Liver (tissue), 9 donors: Measurements from ENCODE around the gene DCAF8. TPM values are rescaled to one million over a fixed set of nuclear protein-coding genes. Genes with fewer than 3 reads are reported as not detected.

ENCODE experiments used
- DNase-seq: peaks from one replicate; pipeline ENCODE4 v3.0.0-alpha.2; 2017; ENCODE audit warnings: low spot score
- H3K27ac ChIP-seq, 2 donors: one replicate each; pipeline ENCODE4 v1.7.0; 2013; ENCODE audit warnings: inconsistent platforms in 2 of 2, low read length in 2 of 2, control low read depth in 1 of 2, low read depth in 1 of 2, mild to moderate bottlenecking in 1 of 2
- H3K27me3 ChIP-seq, 4 donors: one replicate each; pipeline versions ENCODE4 v1.6.1 to v1.7.0; 2013; ENCODE audit warnings: low read length in 3 of 4, inconsistent platforms in 1 of 4, mild to moderate bottlenecking in 1 of 4, moderate library complexity in 1 of 4; ENCODE audit not compliant: control insufficient read depth in 4 of 4, insufficient read depth in 4 of 4
- H3K36me3 ChIP-seq, 4 donors: one replicate each; pipeline versions ENCODE4 v1.6.1 to v1.7.0; 2013; ENCODE audit warnings: low read length in 3 of 4, mild to moderate bottlenecking in 3 of 4, low read depth in 1 of 4, moderate library complexity in 1 of 4; ENCODE audit not compliant: control insufficient read depth in 4 of 4, insufficient read depth in 3 of 4
- H3K4me1 ChIP-seq, 4 donors: one replicate each; pipeline versions ENCODE4 v1.6.1 to v1.7.0; 2013; ENCODE audit warnings: low read length in 3 of 4, mild to moderate bottlenecking in 3 of 4, moderate library complexity in 1 of 4; ENCODE audit not compliant: control insufficient read depth in 4 of 4, insufficient read depth in 4 of 4
- H3K4me3 ChIP-seq, 3 donors: one replicate each; pipeline versions ENCODE4 v1.6.1 to v1.7.0; 2013; ENCODE audit warnings: low read length in 3 of 3, control low read depth in 1 of 3, low read depth in 1 of 3, mild to moderate bottlenecking in 1 of 3
- H3K9ac ChIP-seq, 2 donors: one replicate each; pipeline ENCODE4 v1.7.0; 2013; ENCODE audit warnings: low read length in 2 of 2, mild to moderate bottlenecking in 2 of 2, moderate library complexity in 2 of 2, control low read depth in 1 of 2, low read depth in 1 of 2
- H3K9me3 ChIP-seq, 4 donors: one replicate each; pipeline versions ENCODE4 v1.6.1 to v1.7.0; 2013; ENCODE audit warnings: low read length in 3 of 4; ENCODE audit not compliant: control insufficient read depth in 4 of 4
- ATF3 ChIP-seq: IDR thresholded peaks from 2 replicates; pipeline ENCODE4 v1.6.1; 2016; ENCODE audit warnings: antibody characterized with exemption
- CTCF ChIP-seq: fragments of 150-350 bp; IDR thresholded peaks from 2 replicates; pipeline ENCODE4 v1.5.1; 2017; ENCODE audit warnings: improper control_type of control experiment, low read depth, low read length; ENCODE audit not compliant: missing input control
- EGR1 ChIP-seq, 2 donors: IDR thresholded peaks; 2 replicates each; pipeline ENCODE4 v1.6.1; 2016 to 2018; ENCODE audit warnings: antibody characterized with exemption in 2 of 2, low read depth in 2 of 2
- FOXA1 ChIP-seq: IDR thresholded peaks from 2 replicates; pipeline ENCODE4 v1.6.1; 2016; ENCODE audit warnings: antibody characterized with exemption
- FOXA2 ChIP-seq: IDR thresholded peaks from 2 replicates; pipeline ENCODE4 v1.6.1; 2016; ENCODE audit warnings: antibody characterized with exemption
- GABPA ChIP-seq, 2 donors: IDR thresholded peaks in 1 of 2; conservative IDR thresholded peaks in 1 of 2; 2 replicates each; pipeline ENCODE4 v1.6.1; 2016; ENCODE audit warnings: antibody characterized with exemption in 2 of 2, mild to moderate bottlenecking in 1 of 2, moderate library complexity in 1 of 2
- HNF4A ChIP-seq, 2 donors: conservative IDR thresholded peaks; 2 replicates each; pipeline ENCODE4 v1.6.1; 2016; ENCODE audit warnings: antibody characterized with exemption in 2 of 2, mild to moderate bottlenecking in 2 of 2
- HNF4G ChIP-seq: IDR thresholded peaks from 2 replicates; pipeline ENCODE4 v1.6.1; 2016; ENCODE audit warnings: antibody characterized with exemption
- JUND ChIP-seq, 2 donors: IDR thresholded peaks; 2 replicates each; pipeline ENCODE4 v1.6.1; 2016; ENCODE audit warnings: antibody characterized with exemption in 2 of 2
- MAX ChIP-seq: IDR thresholded peaks from 2 replicates; pipeline ENCODE4 v1.6.1; 2016; ENCODE audit warnings: antibody characterized with exemption
- NR2F2 ChIP-seq: IDR thresholded peaks from 2 replicates; pipeline ENCODE4 v1.6.1; 2016; ENCODE audit warnings: antibody characterized with exemption
- REST ChIP-seq: IDR thresholded peaks from 2 replicates; pipeline ENCODE4 v1.6.1; 2016; ENCODE audit warnings: antibody characterized with exemption, mild to moderate bottlenecking
- RXRA ChIP-seq, 2 donors: IDR thresholded peaks; 2 replicates each; pipeline ENCODE4 v1.6.1; 2017 to 2018; ENCODE audit warnings: antibody characterized with exemption in 2 of 2, mild to moderate bottlenecking in 1 of 2
- SP1 ChIP-seq: IDR thresholded peaks from 2 replicates; pipeline ENCODE4 v1.6.1; 2018; ENCODE audit warnings: antibody characterized with exemption, mild to moderate bottlenecking
- TAF1 ChIP-seq: conservative IDR thresholded peaks from 2 replicates; pipeline ENCODE4 v1.6.1; 2016; ENCODE audit warnings: antibody characterized with exemption, mild to moderate bottlenecking
- YY1 ChIP-seq: IDR thresholded peaks from 2 replicates; pipeline ENCODE4 v1.6.1; 2016; ENCODE audit warnings: antibody characterized with exemption, mild to moderate bottlenecking
- ZBTB33 ChIP-seq: IDR thresholded peaks from 2 replicates; pipeline ENCODE4 v1.6.1; 2016; ENCODE audit warnings: antibody characterized with exemption
- WGBS: extraction: QIAGEN DNeasy Blood & Tissue Kit; methylation state at CpG from one replicate; pipeline ENCODE4 v1.1.7; 2013; 5-methylcytosine and 5-hydroxymethylcytosine counted together
- polyA plus RNA-seq, 2 donors: library from polyadenylated mRNA; stranded (reverse) in 1 of 2; unstranded in 1 of 2; fragments of 200-250 nt in 1 of 2; fragments of >200 nt in 1 of 2; fragmentation: Nextera tagmentation in 1 of 2; extraction: Ambion mirVana in 1 of 2; gene quantifications; one replicate each; pipeline versions ENCODE4 v1.2.1 to v1.2.3, GENCODE V29; 2013 to 2015
- total RNA-seq, 2 donors: library from RNA; depleted of rRNA; stranded (reverse); fragments of >200 nt; gene quantifications; one replicate each; pipeline ENCODE4 v1.2.3, GENCODE V29; 2014
- donor health status: healthy.
- donor health status: healthy.
- donor health status: healthy.
- donor health status: healthy.
- donor health status: healthy.

DCAF8 gene
- total and polyA plus RNA-seq, 4 donors = 80.3 to 199 (median 102) TPM

GRCh38 chr1:160189649-160190625 lies 72.4 kb downstream of the DCAF8 start, which contains the start of gene CASQ1:
Gene CASQ1, plus strand, starts transcription at chr1:160190575. Its CDS starts 177 bp downstream, at chr1:160190752.
- no peaks in the 10 kb centered on the region for H3K27me3 ChIP-seq
- H3K4me1 ChIP-seq = peaks cover 2 to 7% (median 5%) of the 10 kb centered on the region in 4 donors
- no peak for DNase-seq
- H3K9me3 ChIP-seq = no peaks in the 10 kb centered on the region
- H3K27ac ChIP-seq = no peak within 1 kb of the TSS
- H3K4me3 ChIP-seq = no peak within 1 kb of the TSS
- 77% methylated on average over 15 of the region's 15 CpGs for WGBS
- H3K36me3 ChIP-seq = no peaks in the 10 kb centered on the region
- H3K9ac ChIP-seq = no peak within 1 kb of the TSS
- no peak for TF ChIP-seq MAX
- TF ChIP-seq HNF4G = no peak
- TF ChIP-seq JUND (IDR thresholded peaks at IDR 0.05) = no peak
- TF ChIP-seq CTCF = no peak
- TF ChIP-seq SP1 = no peak
- TF ChIP-seq FOXA1 = no peak
- TF ChIP-seq GABPA (IDR thresholded peaks at IDR 0.05 in 1 of 2, conservative IDR thresholded peaks at IDR 0.05 in 1 of 2) = no peak
- no peak for TF ChIP-seq ZBTB33
- TF ChIP-seq YY1 = no peak
- TF ChIP-seq REST = no peak
- TF ChIP-seq NR2F2 = no peak
- TF ChIP-seq ATF3 = no peak
- TF ChIP-seq FOXA2 = no peak
- TF ChIP-seq EGR1 (IDR thresholded peaks at IDR 0.05; ENCODE audit: low read depth in 2 of 2) = no peak
- TF ChIP-seq TAF1 = no peak
- TF ChIP-seq HNF4A (conservative IDR thresholded peaks at IDR 0.05) = no peak
- no peak for TF ChIP-seq RXRA (IDR thresholded peaks at IDR 0.05)
